Smooth muscle cell (in vitro differentiated cells): ENCODE data around the gene INPP5B. TPM values are rescaled to one million over a fixed set of nuclear protein-coding genes. Genes with fewer than 3 reads are reported as not detected.

Experiments used
- DNase-seq: peaks from one replicate; lab custom pipeline; 2025; ENCODE audit not compliant: unreplicated experiment; lab: John Stamatoyannopoulos, UW
- H2AFZ ChIP-seq: fragments of 200-600 bp; sonication (generic); 2 replicates; pipeline ENCODE4 v1.6.0; 2016; ENCODE audit warnings: antibody characterized with exemption, low read depth, mild to moderate bottlenecking
- H3F3A ChIP-seq: fragments of 200-600 bp; sonication (generic); 2 replicates; pipeline ENCODE4 v1.6.0; 2017; ENCODE audit warnings: antibody characterized with exemption, low read depth
- H3K27ac ChIP-seq: fragments of 200-600 bp; sonication (generic); 2 replicates; pipeline ENCODE4 v1.5.1; 2016; ENCODE audit warnings: low read depth, mild to moderate bottlenecking
- H3K27me3 ChIP-seq: fragments of 200-600 bp; sonication (generic); 2 replicates; pipeline ENCODE4 v1.6.1; 2016; ENCODE audit warnings: low read depth, mild to moderate bottlenecking
- H3K36me3 ChIP-seq: fragments of 200-600 bp; sonication (generic); 2 replicates; pipeline ENCODE4 v1.5.1; 2016; ENCODE audit warnings: low read depth
- H3K4me1 ChIP-seq: fragments of 200-600 bp; sonication (generic); 2 replicates; pipeline ENCODE4 v1.5.1; 2016; ENCODE audit warnings: low read depth
- H3K4me2 ChIP-seq: fragments of 200-600 bp; sonication (generic); 2 replicates; pipeline ENCODE4 v1.6.0; 2016; ENCODE audit warnings: mild to moderate bottlenecking
- H3K4me3 ChIP-seq: fragments of 200-600 bp; sonication (generic); 2 replicates; pipeline ENCODE4 v1.5.1; 2016; ENCODE audit warnings: mild to moderate bottlenecking
- H3K79me2 ChIP-seq: fragments of 200-600 bp; sonication (generic); 2 replicates; pipeline ENCODE4 v1.6.0; 2016; ENCODE audit warnings: low read depth, mild to moderate bottlenecking
- H3K9ac ChIP-seq: fragments of 200-600 bp; sonication (generic); 2 replicates; pipeline ENCODE4 v1.6.0; 2016; ENCODE audit warnings: low read depth
- H3K9me3 ChIP-seq: fragments of 200-600 bp; sonication (generic); replicated peaks from 2 replicates; pipeline ENCODE4 v1.5.1; 2016; ENCODE audit warnings: low read depth
- H4K20me1 ChIP-seq: fragments of 200-600 bp; sonication (generic); 2 replicates; pipeline ENCODE4 v1.6.0; 2016; ENCODE audit warnings: low read depth
- CTCF ChIP-seq: fragments of 200-600 bp; sonication (generic); IDR thresholded peaks from 2 replicates; pipeline ENCODE4 v1.5.1; 2017; ENCODE audit warnings: borderline replicate concordance, mild to moderate bottlenecking, antibody characterized with exemption; ENCODE audit not compliant: insufficient read depth, poor library complexity, severe bottlenecking
- WGBS: methylation state at CpG from one replicate; pipeline ENCODE4 v1.1.7; 2016; ENCODE audit warnings: low lambda C conversion rate; 5-methylcytosine and 5-hydroxymethylcytosine counted together
- polyA plus RNA-seq: library from polyadenylated mRNA; unstranded; fragments of >200 nt; fragmentation: Nextera tagmentation; extraction: Ambion mirVana; gene quantifications from 2 replicates; pipeline ENCODE4 v1.2.1, GENCODE V29; 2016
- total RNA-seq: library from RNA; depleted of rRNA; stranded (reverse); fragments of >200 nt; gene quantifications from 2 replicates; pipeline ENCODE4 v1.2.3, GENCODE V29; 2014

INPP5B gene
- total and polyA plus RNA-seq, 2 experiments from 2014 or later, result 6.7 to 11.0 TPM

GRCh38 chr1:37922767-37923550, 23.9 kb downstream of the INPP5B start:
- H3K79me2 ChIP-seq, result peaks cover 16% of the 10 kb centered on the region
- WGBS, result 81% methylated on average over 4 of the region's 4 CpGs
- DNase-seq, result no peak
- no peak overlapping the region for H3K4me2 ChIP-seq
- no peaks in the 10 kb centered on the region for H3K36me3 ChIP-seq
- H3K9me3 ChIP-seq, result no peaks in the 10 kb centered on the region
- no peaks in the 10 kb centered on the region for H3K4me1 ChIP-seq
- H2AFZ ChIP-seq, result no peak overlapping the region
- H3K27me3 ChIP-seq, result no peaks in the 10 kb centered on the region
- H4K20me1 ChIP-seq, result peaks cover 54% of the 10 kb centered on the region
- no peak overlapping the region for H3K9ac ChIP-seq
- no peaks in the 10 kb centered on the region for H3F3A ChIP-seq
- H3K27ac ChIP-seq, result no peak overlapping the region
- no peak for TF ChIP-seq CTCF
- H3K4me3 ChIP-seq, result no peak overlapping the region

- 71% methylated on average over 1 of the region's 1 CpG for WGBS
- Histone ChIP-seq H3K79me2 (peaks cover 10% of the 10 kb centered on the region), H3F3A (no peaks in the 10 kb centered on the region), H3K36me3 (no peaks in the 10 kb centered on the region), H3K27ac (no peak overlapping the region), H2AFZ (no peak overlapping the region), H3K4me2 (no peak overlapping the region), H3K27me3 (no peaks in the 10 kb centered on the region), H3K9me3 (no peaks in the 10 kb centered on the region), H3K4me1 (no peaks in the 10 kb centered on the region), H3K9ac (no peak overlapping the region), H4K20me1 (peaks cover 36% of the 10 kb centered on the region), H3K4me3 (no peak overlapping the region)
- peak; percentile 42 for TF ChIP-seq CTCF
- no peak for DNase-seq
Measured at GRCh38 chr1:37919277-37919676, 27.6 kb downstream of the INPP5B start.

GRCh38 chr1:37915476-37916093, 31.3 kb downstream of the INPP5B start:
- no peaks in the 10 kb centered on the region for H3F3A ChIP-seq
- TF ChIP-seq CTCF, result no peak
- peaks cover 29% of the 10 kb centered on the region for H4K20me1 ChIP-seq
- H3K36me3 ChIP-seq, result no peaks in the 10 kb centered on the region
- no peaks in the 10 kb centered on the region for H3K9me3 ChIP-seq
- H3K79me2 ChIP-seq, result peaks cover 10% of the 10 kb centered on the region
- no peak overlapping the region for H3K4me3 ChIP-seq
- no peak overlapping the region for H3K4me2 ChIP-seq
- no peak for DNase-seq
- no peaks in the 10 kb centered on the region for H3K27me3 ChIP-seq
- no peak overlapping the region for H3K9ac ChIP-seq
- no peak overlapping the region for H2AFZ ChIP-seq
- WGBS, result 65% methylated on average over 2 of the region's 2 CpGs
- H3K4me1 ChIP-seq, result no peaks in the 10 kb centered on the region
- H3K27ac ChIP-seq, result no peak overlapping the region
